ENCODE data around the gene GPR34.
"Not testable (repeated sequence)": the region's sequence is repeated elsewhere in the genome, so short reads cannot be mapped to it uniquely, and the experiment has no call there.

The GPR34 gene, protein sequence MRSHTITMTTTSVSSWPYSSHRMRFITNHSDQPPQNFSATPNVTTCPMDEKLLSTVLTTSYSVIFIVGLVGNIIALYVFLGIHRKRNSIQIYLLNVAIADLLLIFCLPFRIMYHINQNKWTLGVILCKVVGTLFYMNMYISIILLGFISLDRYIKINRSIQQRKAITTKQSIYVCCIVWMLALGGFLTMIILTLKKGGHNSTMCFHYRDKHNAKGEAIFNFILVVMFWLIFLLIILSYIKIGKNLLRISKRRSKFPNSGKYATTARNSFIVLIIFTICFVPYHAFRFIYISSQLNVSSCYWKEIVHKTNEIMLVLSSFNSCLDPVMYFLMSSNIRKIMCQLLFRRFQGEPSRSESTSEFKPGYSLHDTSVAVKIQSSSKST

DNA sequence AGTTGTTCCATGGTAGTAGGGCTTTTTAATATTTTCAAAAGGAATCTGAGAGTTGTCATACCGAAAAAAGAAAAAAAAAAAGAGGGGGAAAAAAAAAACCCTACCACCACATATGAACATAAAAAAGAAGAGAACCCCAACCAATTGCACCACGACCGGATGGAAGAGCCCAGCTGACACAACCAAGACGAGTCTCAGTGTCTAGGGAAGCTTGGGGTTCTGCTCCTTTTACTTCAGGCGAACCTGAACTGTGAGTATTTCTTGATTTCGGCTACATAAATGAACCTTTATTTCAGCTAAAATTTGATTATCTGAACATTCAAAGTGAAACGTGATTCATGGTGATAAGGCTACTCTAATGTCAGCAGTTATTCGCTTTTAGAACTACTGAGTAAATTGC lies at the start of gene GPR34:
TSS of gene GPR34 (plus strand) at position 139 of the 400 bp plus-strand sequence. CDS start 6,661 bp downstream, outside the sequence.
- TF ChIP-seq, protein P1, sequence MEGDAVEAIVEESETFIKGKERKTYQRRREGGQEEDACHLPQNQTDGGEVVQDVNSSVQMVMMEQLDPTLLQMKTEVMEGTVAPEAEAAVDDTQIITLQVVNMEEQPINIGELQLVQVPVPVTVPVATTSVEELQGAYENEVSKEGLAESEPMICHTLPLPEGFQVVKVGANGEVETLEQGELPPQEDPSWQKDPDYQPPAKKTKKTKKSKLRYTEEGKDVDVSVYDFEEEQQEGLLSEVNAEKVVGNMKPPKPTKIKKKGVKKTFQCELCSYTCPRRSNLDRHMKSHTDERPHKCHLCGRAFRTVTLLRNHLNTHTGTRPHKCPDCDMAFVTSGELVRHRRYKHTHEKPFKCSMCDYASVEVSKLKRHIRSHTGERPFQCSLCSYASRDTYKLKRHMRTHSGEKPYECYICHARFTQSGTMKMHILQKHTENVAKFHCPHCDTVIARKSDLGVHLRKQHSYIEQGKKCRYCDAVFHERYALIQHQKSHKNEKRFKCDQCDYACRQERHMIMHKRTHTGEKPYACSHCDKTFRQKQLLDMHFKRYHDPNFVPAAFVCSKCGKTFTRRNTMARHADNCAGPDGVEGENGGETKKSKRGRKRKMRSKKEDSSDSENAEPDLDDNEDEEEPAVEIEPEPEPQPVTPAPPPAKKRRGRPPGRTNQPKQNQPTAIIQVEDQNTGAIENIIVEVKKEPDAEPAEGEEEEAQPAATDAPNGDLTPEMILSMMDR (IDR thresholded peaks at IDR 0.05; ENCODE audit: unreplicated experiment in 3 of 3): no peak
- Mint-ChIP-seq H3K9me3 (peaks cover 2% of the 10 kb centered on the region), H3K27me3 (ENCODE audit: low read depth) (no peaks in the 10 kb centered on the region), H3K36me3 (ENCODE audit: low read depth) (peaks cover 11% of the 10 kb centered on the region), H3K4me3 (no peak within 1 kb of the TSS), H3K4me1 (no peaks in the 10 kb centered on the region), H3K27ac (no peak within 1 kb of the TSS)

DNA sequence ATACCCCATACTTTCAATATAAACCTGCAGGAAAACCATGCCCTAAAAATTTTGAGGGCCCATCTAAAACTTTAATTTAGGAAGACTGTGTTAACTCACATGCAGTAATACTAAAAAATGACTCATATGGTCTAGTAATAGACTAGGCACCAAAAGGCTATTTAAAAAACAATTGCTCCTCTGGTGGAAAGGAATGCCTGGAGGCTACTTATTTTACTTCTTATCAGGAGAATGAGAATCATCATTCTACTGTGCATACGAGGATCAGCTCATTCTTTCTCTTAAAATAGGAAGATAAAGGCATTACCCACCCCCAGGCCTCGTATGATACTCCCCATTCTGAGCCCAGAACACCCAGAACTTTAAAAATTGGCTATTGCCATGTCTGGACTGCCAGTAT lies 42.6 kb upstream of the GPR34 start:
- Mint-ChIP-seq H3K36me3 (ENCODE audit: low read depth) (peaks cover 75% of the 10 kb centered on the region), H3K9me3 (peaks cover 51% of the 10 kb centered on the region)
- H3K27ac Mint-ChIP-seq; H3K4me3 Mint-ChIP-seq; H3K4me1 Mint-ChIP-seq; H3K27me3 Mint-ChIP-seq (ENCODE audit: low read depth): not testable (repeated sequence)

DNA sequence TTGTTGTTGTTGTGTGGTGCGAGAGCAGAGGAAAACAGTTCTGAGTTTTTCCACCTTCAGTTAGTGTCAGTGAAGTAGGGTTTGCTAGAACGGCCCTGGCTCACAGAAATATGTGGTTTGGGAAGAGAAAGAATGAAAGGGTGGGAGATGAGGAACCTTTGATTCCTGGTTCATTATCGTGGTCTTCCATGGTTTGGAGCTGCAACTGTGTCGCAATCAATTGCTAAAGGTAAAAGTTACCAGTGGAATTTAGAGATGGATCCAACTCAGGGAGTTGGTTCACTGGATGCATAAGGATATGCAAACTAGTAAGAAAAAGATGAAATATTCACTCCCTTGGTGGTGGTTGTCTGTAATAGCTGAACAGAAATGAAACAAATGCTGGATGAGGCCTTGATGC lies 35.6 kb upstream of the GPR34 start:
- Mint-ChIP-seq H3K36me3 (ENCODE audit: low read depth) (peaks cover 75% of the 10 kb centered on the region), H3K4me3 (no peak overlapping the region), H3K27me3 (ENCODE audit: low read depth) (no peaks in the 10 kb centered on the region), H3K4me1 (no peaks in the 10 kb centered on the region), H3K27ac (no peak overlapping the region), H3K9me3 (peaks cover 21% of the 10 kb centered on the region)
- TF ChIP-seq, protein P1 (IDR thresholded peaks at IDR 0.05; ENCODE audit: unreplicated experiment in 3 of 3): no peak

DNA sequence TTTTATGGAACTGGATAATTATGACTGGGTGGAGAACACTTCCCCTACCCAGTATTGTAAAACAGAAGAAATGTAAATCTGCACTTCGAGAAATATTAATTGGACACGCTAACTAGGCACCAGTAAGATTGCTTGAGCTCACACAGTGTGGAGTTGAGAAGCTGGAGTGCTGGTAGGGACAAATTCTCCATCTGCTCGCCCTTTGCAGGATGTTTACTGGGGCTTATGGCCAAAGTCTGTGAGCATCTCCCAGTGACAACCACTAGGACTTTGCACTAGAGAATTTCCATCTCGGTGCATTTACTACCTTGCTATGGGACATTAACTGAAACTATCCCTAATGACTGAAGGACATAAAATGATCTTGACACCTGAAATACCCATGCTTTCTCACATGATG lies 33.7 kb upstream of the GPR34 start:
- Mint-ChIP-seq H3K36me3 (ENCODE audit: low read depth) (peaks cover 70% of the 10 kb centered on the region), H3K27me3 (ENCODE audit: low read depth) (no peaks in the 10 kb centered on the region), H3K4me1 (no peaks in the 10 kb centered on the region), H3K4me3 (no peak overlapping the region), H3K9me3 (peaks cover 13% of the 10 kb centered on the region), H3K27ac (no peak overlapping the region)
- TF ChIP-seq, protein P1 (IDR thresholded peaks at IDR 0.05; ENCODE audit: unreplicated experiment in 3 of 3): no peak

DNA sequence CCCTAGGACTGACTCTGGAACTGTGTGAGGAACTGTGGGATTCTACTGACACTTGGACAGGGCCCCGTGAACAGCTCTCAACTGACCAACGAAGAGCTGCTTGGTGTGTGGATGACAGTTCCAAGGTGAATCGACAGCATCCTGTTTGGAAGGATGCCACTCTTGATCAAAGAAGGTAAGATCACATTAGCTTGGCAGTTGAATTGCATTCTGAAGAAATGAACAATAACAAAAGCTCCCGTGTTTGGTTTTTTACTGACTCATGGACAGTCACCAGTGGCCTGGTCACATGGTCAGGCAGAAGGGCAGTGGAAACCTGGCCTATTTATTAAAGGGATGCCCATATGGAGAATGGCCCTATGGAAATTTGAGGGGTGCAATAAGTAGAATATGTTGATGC lies 33.1 kb upstream of the GPR34 start:
- Mint-ChIP-seq H3K27ac (no peak overlapping the region), H3K9me3 (peaks cover 11% of the 10 kb centered on the region)
- TF ChIP-seq, protein P1 (IDR thresholded peaks at IDR 0.05; ENCODE audit: unreplicated experiment in 3 of 3): no peak

DNA sequence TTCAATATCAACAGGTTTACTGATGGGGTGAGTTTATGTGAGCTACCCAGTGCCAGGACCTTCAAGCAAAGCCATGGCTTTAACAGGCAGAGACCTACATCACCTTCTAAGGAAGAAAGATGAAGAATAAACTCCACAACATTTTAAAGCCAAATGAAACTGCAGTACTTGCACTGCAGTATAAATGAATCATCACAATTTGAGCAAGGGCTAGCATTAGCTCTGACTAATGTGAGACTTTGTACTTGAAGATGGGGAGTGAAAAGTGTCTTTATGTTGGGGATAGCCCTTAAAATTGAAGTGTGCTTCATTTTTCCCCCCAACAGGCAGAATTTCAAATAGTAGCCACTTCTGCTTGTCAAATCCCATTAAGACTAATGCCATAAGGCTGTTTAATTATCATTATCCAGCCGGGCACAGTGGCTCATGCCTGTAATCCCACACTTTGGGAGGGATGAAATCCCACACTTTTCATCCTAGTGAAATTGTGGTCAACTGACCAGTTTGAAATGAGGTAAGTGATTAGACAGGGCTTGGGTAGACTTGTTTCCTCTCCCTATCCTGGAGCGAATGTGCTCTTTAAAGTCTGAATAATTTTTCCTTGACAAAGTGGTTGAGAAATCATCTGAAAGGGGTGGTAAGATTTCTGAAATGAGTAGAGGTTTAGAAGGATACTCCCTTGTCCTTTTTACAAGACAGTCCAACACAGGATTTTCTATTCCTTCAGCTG lies 27.2 kb upstream of the GPR34 start:
- TF ChIP-seq, protein P1 (IDR thresholded peaks at IDR 0.05; ENCODE audit: unreplicated experiment in 3 of 3): no peak
- Mint-ChIP-seq H3K36me3 (ENCODE audit: low read depth) (peaks cover 36% of the 10 kb centered on the region), H3K4me3 (no peak overlapping the region), H3K27me3 (ENCODE audit: low read depth) (no peaks in the 10 kb centered on the region), H3K27ac (no peak overlapping the region), H3K9me3 (peaks cover 3% of the 10 kb centered on the region), H3K4me1 (peaks cover 18% of the 10 kb centered on the region)

More for the DNA sequence above, 33.1 kb upstream of the GPR34 start:
- Mint-ChIP-seq H3K27me3 (ENCODE audit: low read depth) (no peaks in the 10 kb centered on the region), H3K4me3 (no peak overlapping the region), H3K36me3 (ENCODE audit: low read depth) (peaks cover 68% of the 10 kb centered on the region), H3K4me1 (no peaks in the 10 kb centered on the region)
